HTERT RPE-1 (cell line): Measurements from ENCODE around the gene RABEP1.

Experiments used
- in situ Hi-C: fragments of 300-500 bp; cut with MboI; formaldehyde crosslinking; loops from 4 replicates; pipeline ENCODE4 v1.14.3; 2020; ENCODE audit warnings: low sequenced_read_pairs

RABEP1 gene

GRCh38 chr17:5355421-5356129, 73.5 kb downstream of the RABEP1 start:
- in situ Hi-C loops, result no loop called here

GRCh38 chr17:5361426-5361825, 79.3 kb downstream of the RABEP1 start:
- in situ Hi-C loops, result no loop called here

- in situ Hi-C loops, result no loop called here
Observed at GRCh38 chr17:5362162-5362811, 80.2 kb downstream of the RABEP1 start.

GRCh38 chr17:5364156-5364555, 82.1 kb downstream of the RABEP1 start:
- in situ Hi-C loops, result no loop called here

GRCh38 chr17:5364696-5365095, 82.6 kb downstream of the RABEP1 start:
- in situ Hi-C loops, result no loop called here

- in situ Hi-C loops, result no loop called here
Observed at GRCh38 chr17:5365831-5366230, 83.7 kb downstream of the RABEP1 start.

- in situ Hi-C loops, result no loop called here
Observed at GRCh38 chr17:5370411-5370810, 88.3 kb downstream of the RABEP1 start.

GRCh38 chr17:5373112-5373511, 91.0 kb downstream of the RABEP1 start:
- in situ Hi-C loops, result no loop called here

- in situ Hi-C loops, result no loop called here
Observed at GRCh38 chr17:5378566-5379207, 96.6 kb downstream of the RABEP1 start.

GRCh38 chr17:5379351-5380107, 97.4 kb downstream of the RABEP1 start:
- in situ Hi-C loops, result no loop called here

- in situ Hi-C loops, result no loop called here
Observed at GRCh38 chr17:5380491-5381135, 98.5 kb downstream of the RABEP1 start.

- in situ Hi-C loops, result no loop called here
Observed at GRCh38 chr17:5381542-5381941, 99.5 kb downstream of the RABEP1 start.

GRCh38 chr17:5391678-5392077, 109.6 kb downstream of the RABEP1 start:
- in situ Hi-C loops, result no loop called here

- in situ Hi-C loops, result no loop called here
Observed at GRCh38 chr17:5396612-5397011, 114.5 kb downstream of the RABEP1 start.

- in situ Hi-C loops, result no loop called here
Observed at GRCh38 chr17:5399767-5400166, 117.7 kb downstream of the RABEP1 start.

- in situ Hi-C loops, result no loop called here
Observed at GRCh38 chr17:5405400-5405799, 123.3 kb downstream of the RABEP1 start.

- in situ Hi-C loops, result no loop called here
Observed at GRCh38 chr17:5408186-5408585, 126.1 kb downstream of the RABEP1 start.

- in situ Hi-C loops, result no loop called here
Observed at GRCh38 chr17:5410594-5411272, 128.6 kb downstream of the RABEP1 start.

- in situ Hi-C loops, result no loop called here
Observed at GRCh38 chr17:5413682-5414081, 131.6 kb downstream of the RABEP1 start.

GRCh38 chr17:5416901-5417300, 134.8 kb downstream of the RABEP1 start:
- in situ Hi-C loops, result no loop called here
